ENCODE data around the gene HPD.

GRCh38 chr12:121819212-121819949, 39.3 kb downstream of the HPD start:
- TF ChIP-seq, protein P1, sequence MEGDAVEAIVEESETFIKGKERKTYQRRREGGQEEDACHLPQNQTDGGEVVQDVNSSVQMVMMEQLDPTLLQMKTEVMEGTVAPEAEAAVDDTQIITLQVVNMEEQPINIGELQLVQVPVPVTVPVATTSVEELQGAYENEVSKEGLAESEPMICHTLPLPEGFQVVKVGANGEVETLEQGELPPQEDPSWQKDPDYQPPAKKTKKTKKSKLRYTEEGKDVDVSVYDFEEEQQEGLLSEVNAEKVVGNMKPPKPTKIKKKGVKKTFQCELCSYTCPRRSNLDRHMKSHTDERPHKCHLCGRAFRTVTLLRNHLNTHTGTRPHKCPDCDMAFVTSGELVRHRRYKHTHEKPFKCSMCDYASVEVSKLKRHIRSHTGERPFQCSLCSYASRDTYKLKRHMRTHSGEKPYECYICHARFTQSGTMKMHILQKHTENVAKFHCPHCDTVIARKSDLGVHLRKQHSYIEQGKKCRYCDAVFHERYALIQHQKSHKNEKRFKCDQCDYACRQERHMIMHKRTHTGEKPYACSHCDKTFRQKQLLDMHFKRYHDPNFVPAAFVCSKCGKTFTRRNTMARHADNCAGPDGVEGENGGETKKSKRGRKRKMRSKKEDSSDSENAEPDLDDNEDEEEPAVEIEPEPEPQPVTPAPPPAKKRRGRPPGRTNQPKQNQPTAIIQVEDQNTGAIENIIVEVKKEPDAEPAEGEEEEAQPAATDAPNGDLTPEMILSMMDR (IDR thresholded peaks at IDR 0.05; ENCODE audit: poor library complexity) = no peak
- no peak for TF ChIP-seq EZH2 (IDR thresholded peaks at IDR 0.05; ENCODE audit: borderline replicate concordance)
- no peak for TF ChIP-seq EZH2phosphoT487 (IDR thresholded peaks at IDR 0.05; ENCODE audit: low read depth, severe bottlenecking, unreplicated experiment)
